Nephron progenitor cell (in vitro differentiated cells): Measurements from ENCODE around the gene DAPP1.
"Not testable (repeated sequence)": the region's sequence is repeated elsewhere in the genome, so short reads cannot be mapped to it uniquely, and the experiment has no call there.

Experiments
- DNase-seq: peaks from one replicate; pipeline ENCODE4 v3.0.0; 2021
- H3K27ac Mint-ChIP-seq: 2 replicates; pipeline ENCODE4 v1.8.0; 2021; ENCODE audit warnings: mild to moderate bottlenecking, moderate library complexity, mixed read lengths
- H3K27me3 Mint-ChIP-seq: 2 replicates; pipeline ENCODE4 v1.8.0; 2021; ENCODE audit warnings: mild to moderate bottlenecking, low read depth, mixed read lengths; ENCODE audit not compliant: poor library complexity
- H3K36me3 Mint-ChIP-seq: 2 replicates; pipeline ENCODE4 v1.8.0; 2021; ENCODE audit warnings: low read depth, mixed read lengths
- H3K4me1 Mint-ChIP-seq: 2 replicates; pipeline ENCODE4 v1.8.0; 2021; ENCODE audit warnings: mixed read lengths
- H3K4me3 Mint-ChIP-seq: 2 replicates; pipeline ENCODE4 v1.8.0; 2021; ENCODE audit warnings: mild to moderate bottlenecking, moderate library complexity, mixed read lengths
- H3K9me3 Mint-ChIP-seq: 2 replicates; pipeline ENCODE4 v1.8.0; 2021; ENCODE audit warnings: mild to moderate bottlenecking, moderate library complexity, mixed read lengths
- TF ChIP-seq, protein P1 (sequence below): fragments of 200-600 bp; sonication (generic); IDR thresholded peaks from 2 replicates; pipeline ENCODE4 v1.5.0; 2021; ENCODE audit warnings: antibody characterized with exemption

DAPP1 gene

DNA sequence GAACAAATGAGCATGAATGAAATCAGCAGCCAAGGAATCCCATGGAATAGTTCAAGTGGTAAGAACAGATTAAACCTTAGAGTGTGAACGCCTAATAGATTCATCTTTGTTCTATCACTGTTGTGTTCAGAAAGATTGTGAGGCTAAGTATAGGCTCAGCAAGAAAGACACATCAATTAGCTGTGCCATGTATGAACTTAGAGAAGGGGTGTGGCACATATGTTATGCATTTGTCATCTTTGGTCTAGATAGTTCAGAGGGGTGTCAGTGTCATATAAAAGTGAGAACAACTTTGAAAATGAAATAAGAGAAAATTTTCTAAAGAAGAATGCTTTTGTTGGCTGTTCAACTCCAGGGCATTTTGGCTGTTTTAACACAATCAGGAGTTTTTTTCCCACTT is 9.4 kb downstream of the DAPP1 start:
- TF ChIP-seq, protein P1, sequence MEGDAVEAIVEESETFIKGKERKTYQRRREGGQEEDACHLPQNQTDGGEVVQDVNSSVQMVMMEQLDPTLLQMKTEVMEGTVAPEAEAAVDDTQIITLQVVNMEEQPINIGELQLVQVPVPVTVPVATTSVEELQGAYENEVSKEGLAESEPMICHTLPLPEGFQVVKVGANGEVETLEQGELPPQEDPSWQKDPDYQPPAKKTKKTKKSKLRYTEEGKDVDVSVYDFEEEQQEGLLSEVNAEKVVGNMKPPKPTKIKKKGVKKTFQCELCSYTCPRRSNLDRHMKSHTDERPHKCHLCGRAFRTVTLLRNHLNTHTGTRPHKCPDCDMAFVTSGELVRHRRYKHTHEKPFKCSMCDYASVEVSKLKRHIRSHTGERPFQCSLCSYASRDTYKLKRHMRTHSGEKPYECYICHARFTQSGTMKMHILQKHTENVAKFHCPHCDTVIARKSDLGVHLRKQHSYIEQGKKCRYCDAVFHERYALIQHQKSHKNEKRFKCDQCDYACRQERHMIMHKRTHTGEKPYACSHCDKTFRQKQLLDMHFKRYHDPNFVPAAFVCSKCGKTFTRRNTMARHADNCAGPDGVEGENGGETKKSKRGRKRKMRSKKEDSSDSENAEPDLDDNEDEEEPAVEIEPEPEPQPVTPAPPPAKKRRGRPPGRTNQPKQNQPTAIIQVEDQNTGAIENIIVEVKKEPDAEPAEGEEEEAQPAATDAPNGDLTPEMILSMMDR, result no peak
- H3K9me3 Mint-ChIP-seq, result peaks cover 11% of the 10 kb centered on the region
- no peak overlapping the region for H3K27ac Mint-ChIP-seq
- DNase-seq, result no peak
- no peaks in the 10 kb centered on the region for H3K4me1 Mint-ChIP-seq
- no peaks in the 10 kb centered on the region for H3K36me3 Mint-ChIP-seq
- peaks cover 8% of the 10 kb centered on the region for H3K27me3 Mint-ChIP-seq
- no peak overlapping the region for H3K4me3 Mint-ChIP-seq

DNA sequence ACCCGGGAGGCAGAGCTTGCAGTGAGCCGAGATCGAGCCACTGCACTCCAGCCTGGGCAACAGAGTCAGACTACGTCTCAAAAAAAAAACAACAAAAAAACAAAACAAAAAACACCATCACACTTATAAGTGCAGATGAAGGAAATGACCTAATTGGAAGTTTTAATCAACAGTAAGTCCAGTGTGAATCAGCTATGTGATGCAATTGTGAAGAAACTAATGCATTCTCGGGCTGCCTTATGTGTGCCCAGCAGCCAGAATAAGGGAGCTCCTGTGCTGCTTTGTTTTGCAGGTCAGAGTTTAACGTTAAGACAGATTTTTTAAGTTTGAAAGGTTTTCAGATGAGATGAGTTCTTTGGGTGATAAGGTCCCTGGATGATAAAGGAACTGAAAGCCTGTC is 10.8 kb downstream of the DAPP1 start:
- no peak for DNase-seq
- TF ChIP-seq, protein P1, result no peak
- Mint-ChIP-seq H3K9me3 (peaks cover 7% of the 10 kb centered on the region), H3K4me1 (no peaks in the 10 kb centered on the region), H3K27me3 (peaks cover 5% of the 10 kb centered on the region), H3K27ac (no peak overlapping the region), H3K36me3 (no peaks in the 10 kb centered on the region), H3K4me3 (no peak overlapping the region)

DNA sequence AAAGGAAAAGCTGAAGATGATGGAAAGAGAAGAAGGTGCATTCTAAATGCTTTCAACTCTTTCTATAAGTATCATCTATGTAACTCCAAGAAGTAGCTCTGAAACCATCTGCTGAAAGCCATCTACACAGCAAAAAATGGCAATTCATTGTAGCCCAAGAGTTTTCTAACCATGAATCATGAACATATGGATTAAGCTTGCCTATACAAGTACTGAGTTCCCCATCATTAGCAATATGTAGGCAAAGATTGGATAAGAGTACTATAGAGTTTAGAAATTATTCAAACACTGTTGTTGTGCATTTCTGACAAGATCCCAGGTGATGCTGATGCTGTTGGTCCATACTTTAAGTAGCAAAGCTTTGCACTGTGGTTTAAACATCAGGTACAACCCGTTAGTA is 11.2 kb downstream of the DAPP1 start:
- Mint-ChIP-seq H3K4me1 (no peaks in the 10 kb centered on the region), H3K27me3 (peaks cover 5% of the 10 kb centered on the region), H3K27ac (no peak overlapping the region), H3K4me3 (no peak overlapping the region), H3K9me3 (peaks cover 4% of the 10 kb centered on the region), H3K36me3 (no peaks in the 10 kb centered on the region)
- DNase-seq, result no peak
- TF ChIP-seq, protein P1, result no peak

DNA sequence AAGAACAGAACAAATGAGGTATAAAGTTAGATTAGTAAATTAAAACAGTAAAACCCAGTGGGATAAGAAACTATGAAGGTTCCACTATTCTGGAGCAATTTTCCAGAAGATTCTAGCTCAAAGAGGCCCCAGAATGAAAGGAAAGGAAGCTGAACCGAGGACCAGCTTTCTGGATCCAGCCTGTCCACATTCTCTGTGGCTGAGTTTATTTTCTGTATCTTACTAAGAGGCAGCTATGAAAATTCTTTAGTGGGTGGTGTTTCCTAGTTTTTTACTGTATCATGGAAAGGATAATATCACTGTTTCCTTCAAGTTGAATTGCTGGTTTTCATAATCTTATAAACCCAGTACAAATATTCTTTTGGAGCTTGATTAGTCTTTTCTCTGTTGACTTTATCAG is 11.8 kb downstream of the DAPP1 start:
- TF ChIP-seq, protein P1, result no peak
- no peaks in the 10 kb centered on the region for H3K4me1 Mint-ChIP-seq
- H3K27me3 Mint-ChIP-seq, result peaks cover 7% of the 10 kb centered on the region
- no peak for DNase-seq
- no peak overlapping the region for H3K4me3 Mint-ChIP-seq
- H3K36me3 Mint-ChIP-seq, result no peaks in the 10 kb centered on the region
- no peak overlapping the region for H3K27ac Mint-ChIP-seq
- peaks cover 1% of the 10 kb centered on the region for H3K9me3 Mint-ChIP-seq

DNA sequence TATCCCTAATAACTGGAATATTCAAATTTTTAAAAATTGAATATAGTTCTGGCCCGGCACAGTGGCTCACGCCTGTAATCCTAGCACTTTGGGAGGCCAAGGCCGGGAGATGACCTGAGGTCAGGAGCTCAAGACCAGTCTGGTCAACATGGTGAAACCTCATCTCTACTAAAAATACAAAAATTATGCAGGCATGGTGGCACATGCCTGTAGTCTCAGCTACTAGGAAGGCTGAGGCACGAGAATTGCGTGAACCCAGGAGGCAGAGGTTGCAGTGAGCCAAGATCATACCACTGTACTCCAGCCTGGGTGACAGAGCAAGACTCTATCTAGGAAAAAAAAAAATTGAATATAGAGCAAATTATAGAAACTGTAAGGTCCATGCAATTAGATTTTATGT is 13.4 kb downstream of the DAPP1 start:
- not testable (repeated sequence) for DNase-seq, H3K9me3 Mint-ChIP-seq, H3K4me1 Mint-ChIP-seq, H3K36me3 Mint-ChIP-seq, H3K4me3 Mint-ChIP-seq, H3K27ac Mint-ChIP-seq
- H3K27me3 Mint-ChIP-seq, result peaks cover 12% of the 10 kb centered on the region

DNA sequence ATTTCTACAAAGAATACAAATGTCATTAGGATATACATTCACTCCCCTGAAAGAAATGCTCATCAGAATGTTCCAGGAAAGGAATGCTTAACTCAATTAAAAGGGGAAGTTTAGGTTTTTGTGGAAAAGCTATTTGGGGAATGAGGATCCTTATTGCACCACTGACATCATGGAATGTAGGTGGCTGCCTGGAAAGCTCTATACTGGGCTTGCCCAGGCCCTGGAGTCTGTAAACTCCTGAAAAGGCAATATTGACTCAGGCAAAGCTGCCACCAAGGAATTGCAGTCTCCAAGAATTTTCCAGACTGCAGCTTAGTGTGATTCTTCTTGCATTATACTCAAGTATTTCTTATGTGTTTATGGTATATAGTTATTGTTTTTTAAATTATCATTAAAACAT is 15.7 kb downstream of the DAPP1 start:
- DNase-seq, result no peak
- Mint-ChIP-seq H3K27ac (no peak overlapping the region), H3K27me3 (peaks cover 15% of the 10 kb centered on the region), H3K36me3 (no peaks in the 10 kb centered on the region), H3K9me3 (no peaks in the 10 kb centered on the region), H3K4me1 (no peaks in the 10 kb centered on the region), H3K4me3 (no peak overlapping the region)
- TF ChIP-seq, protein P1, result no peak
